Midbrain (tissue), 1 donor: ENCODE data around the gene CDK4.
"Not testable (repeated sequence)": the region's sequence is repeated elsewhere in the genome, so short reads cannot be mapped to it uniquely, and the experiment has no call there.

ENCODE experiments used
- DNase-seq: peaks from one replicate; lab custom pipeline; 2025; lab: John Stamatoyannopoulos, UW

The CDK4 gene

GRCh38 chr12:57751788-57752667 lies at the start of gene CDK4:
Gene CDK4 (minus strand): TSS chr12:57752310. CDS start chr12:57751717, 593 bp downstream.
- DNase-seq: peak; percentile 100

DNA sequence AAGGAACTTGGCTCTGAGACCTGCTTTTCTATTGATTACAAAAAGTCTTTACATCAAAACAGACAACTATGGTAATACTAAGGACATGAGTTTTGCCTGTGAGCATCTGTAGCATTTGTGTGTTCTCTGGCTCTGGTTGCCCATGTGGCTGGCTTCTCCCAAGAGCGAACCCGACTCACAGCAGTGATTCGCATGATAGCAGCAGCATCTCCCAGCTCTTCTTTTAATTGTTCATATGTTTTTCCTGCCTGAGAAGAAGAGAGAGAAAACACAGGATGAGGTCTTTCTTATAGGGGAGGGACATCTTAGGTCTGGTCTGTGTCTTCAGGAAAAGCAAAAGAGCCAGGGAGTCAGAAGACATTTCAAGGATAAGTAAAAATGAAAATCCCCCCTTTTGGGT lies 48.9 kb upstream of the CDK4 start:
- no peak for DNase-seq

DNA sequence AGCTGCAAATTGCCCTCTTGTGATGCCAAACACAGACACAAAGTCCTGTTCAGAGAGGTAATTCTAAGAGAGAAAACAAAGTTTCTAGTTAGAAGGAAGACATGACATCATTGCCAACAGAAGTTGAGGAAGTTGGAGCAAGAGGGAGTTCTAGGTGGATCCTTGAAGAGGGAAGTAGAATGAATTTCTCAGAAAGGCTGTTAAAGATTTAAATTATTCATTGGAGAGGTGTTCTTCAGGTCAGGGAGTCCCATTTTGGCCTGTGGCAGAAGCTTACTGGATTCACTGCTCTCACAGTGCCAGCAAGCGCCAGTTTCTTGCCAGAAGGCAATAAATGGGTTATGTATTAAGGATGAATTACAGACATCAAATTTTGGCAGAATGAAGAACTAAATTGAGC lies 45.8 kb upstream of the CDK4 start:
- no peak for DNase-seq

DNA sequence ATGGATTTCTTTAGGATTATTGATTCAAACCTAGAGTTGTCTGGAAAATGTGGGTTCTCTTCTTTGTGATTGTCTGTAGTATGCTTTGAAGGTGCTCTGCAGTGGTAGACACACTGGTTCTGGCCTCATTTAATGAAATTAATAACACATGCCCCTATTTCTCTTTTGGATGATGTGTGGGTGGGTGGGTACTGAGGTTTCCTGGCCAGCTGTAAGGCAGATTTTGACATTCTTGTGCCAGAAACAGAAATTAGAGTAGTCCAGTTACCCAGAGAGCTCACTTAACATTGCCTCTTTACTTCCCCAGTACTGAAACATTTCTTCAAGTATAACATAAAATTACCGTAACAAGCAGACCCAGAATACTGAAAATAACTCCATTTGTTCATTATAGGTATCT lies 44.9 kb upstream of the CDK4 start:
- DNase-seq: no peak

GRCh38 chr12:57795354-57795753 lies 43.2 kb upstream of the CDK4 start:
- DNase-seq: no peak

DNA sequence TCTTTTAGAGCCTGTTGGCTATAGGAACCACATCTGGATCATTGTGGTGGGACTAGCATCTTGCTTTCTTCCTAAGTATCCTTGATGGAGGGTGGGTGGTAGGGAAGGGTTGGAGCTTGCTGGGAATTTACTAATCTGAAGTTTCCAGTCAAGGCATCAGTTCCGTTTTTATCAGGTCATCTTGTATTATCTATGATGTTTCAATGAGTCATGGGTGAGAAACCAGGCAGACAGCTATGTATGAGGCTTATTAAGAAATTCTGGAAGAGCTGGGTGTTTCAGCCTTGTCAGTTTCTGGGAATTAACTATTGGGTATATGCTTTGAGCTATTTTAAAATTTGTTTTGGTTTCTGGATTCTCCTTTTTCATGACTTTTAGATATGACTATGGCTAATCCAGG lies 41.8 kb upstream of the CDK4 start:
- no peak for DNase-seq

GRCh38 chr12:57783861-57784260 lies 31.8 kb upstream of the CDK4 start:
- no peak for DNase-seq

DNA sequence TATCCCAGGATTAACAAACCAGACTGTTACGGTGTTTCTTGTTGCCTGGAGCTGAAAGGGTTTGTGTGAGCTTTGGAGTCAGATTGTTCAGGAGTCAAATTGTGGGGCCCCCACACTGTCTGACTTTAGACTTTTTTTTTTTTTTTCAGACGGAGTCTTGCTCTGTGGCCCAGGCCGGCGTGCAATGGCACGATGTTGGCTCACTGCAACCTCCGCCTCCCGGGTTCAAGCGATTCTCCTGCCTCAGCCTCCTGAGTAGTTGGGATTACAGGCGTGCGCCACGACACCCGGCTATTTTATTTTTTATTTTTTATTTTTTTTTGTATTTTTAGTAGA lies 31.3 kb upstream of the CDK4 start:
- DNase-seq: no peak

GRCh38 chr12:57782608-57783465 lies 30.7 kb upstream of the CDK4 start, which contains the start of gene TSFM:
Gene TSFM (plus strand): TSS chr12:57782787. CDS start chr12:57782802, 15 bp downstream.
- DNase-seq: peak; percentile 96

GRCh38 chr12:57782243-57782607 lies 30.1 kb upstream of the CDK4 start:
- DNase-seq: no peak

DNA sequence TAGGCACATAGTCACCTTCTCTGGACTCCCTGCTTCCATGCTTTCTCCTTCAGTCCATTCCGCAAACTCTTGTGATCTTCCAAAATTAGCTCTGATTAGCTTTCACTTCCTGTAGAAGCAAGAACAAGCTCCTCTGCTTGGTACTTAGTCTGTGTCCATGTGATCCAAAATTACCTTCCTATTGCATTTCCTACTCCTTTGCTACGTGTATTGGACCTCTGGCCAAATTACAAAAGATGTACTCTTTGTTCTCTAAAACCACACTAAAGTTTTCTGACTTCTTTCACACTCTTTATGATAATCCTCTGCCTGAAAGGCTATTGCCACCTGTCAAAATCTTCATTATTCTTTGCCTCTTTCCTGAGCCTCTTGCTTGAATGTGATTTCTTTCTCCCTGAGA lies 29.7 kb upstream of the CDK4 start:
- DNase-seq: no peak

- DNase-seq: no peak
These were observed 29.1 kb upstream of the CDK4 start for GRCh38 chr12:57781244-57781643.

- DNase-seq: no peak
These were observed 28.3 kb upstream of the CDK4 start for GRCh38 chr12:57780284-57780897.

- DNase-seq: no peak
These were observed 27.6 kb upstream of the CDK4 start for GRCh38 chr12:57779736-57780135.

DNA sequence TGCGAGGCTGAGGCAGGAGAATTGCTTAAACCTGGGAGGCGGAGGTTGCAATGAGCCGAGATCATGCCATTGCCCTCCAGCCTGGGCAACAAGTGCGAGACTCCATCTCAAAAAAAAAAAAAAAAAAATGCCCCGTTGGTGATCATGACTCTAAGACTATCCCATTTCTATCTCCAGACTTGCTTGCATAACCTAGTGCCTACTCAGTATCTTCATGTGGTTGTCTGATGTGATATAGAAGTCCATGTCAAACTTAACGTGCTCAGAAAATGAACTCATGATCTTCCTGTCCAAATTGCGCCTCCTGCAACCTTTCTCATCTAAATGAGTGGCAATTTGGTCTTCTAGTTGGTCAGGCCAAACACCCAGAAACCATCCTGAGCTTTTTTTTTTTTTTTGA lies 25.8 kb upstream of the CDK4 start:
- no peak for DNase-seq

- DNase-seq: no peak
These were observed 25.3 kb upstream of the CDK4 start for GRCh38 chr12:57777367-57777766.

- DNase-seq: no peak
These were observed 24.1 kb upstream of the CDK4 start for GRCh38 chr12:57776247-57776587.

DNA sequence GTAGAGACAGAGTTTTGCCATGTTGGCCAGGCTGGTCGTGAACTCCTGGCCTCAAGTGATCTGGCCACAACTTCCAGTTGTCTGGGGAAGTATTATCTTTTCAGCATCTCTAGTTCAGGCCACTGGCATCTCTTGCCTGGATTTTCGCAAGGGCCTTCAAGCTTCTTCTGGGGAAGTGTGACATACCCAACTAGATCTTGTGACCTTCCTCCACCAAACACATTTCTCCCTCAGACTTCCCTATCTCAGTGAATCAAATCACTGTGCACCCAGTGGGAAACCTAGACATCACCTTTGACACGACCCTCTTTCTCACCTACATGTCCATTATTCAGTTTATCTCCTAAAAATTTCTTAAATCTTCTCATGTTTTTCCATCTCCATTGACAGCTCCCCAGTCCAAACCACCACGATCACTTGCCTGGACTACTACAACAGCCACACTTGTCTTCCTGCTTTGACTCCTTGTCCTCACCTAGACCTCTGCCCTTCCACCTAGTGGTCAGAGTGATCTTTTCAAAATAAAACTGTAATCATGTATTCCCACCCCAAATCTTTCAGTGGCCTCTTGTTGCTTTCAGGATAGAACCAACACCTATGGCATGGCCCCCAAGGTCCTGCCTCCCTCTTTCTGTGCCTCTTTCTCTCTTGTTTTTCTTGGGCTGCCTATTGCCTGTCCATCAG lies 23.6 kb upstream of the CDK4 start:
- DNase-seq: no peak

DNA sequence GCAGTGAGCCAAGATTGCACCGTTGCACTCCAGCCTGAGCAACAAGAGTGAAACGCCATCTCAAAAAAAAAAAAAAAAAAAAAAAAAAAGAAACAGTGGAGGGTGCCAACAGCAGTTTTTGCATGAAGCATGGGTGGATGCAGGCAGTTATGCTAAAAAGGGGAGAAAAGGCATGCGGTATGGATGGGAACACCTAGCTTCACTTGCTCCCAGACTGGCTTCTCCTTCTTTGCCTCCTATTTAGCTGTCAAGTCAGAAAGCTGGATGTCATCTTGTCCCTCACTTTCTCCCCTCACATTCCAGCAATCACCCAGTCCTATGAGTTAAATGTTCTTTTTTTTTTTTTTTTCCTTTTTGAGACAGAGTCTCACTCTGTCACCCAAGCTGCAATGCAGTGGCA lies 22.9 kb upstream of the CDK4 start:
- no peak for DNase-seq

DNA sequence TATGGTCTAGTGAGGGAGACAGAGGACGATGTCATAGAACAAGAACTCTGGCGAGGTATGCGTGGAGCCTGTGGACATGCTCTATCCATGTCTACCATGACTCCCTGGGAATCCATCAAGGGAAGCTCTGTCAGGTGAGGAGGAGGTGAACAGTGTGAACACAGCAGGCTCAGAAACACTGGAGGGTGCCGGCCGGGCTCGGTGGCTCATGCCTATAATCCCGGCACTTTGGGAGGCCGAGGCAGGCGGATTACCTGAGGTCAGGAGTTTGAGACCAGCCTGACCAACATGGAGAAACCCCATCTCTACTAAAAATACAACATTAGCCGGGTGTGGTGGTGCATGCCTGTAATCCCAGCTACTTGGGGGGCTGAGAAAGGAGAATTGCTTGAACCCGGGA lies 22.5 kb upstream of the CDK4 start:
- not testable (repeated sequence) for DNase-seq

DNA sequence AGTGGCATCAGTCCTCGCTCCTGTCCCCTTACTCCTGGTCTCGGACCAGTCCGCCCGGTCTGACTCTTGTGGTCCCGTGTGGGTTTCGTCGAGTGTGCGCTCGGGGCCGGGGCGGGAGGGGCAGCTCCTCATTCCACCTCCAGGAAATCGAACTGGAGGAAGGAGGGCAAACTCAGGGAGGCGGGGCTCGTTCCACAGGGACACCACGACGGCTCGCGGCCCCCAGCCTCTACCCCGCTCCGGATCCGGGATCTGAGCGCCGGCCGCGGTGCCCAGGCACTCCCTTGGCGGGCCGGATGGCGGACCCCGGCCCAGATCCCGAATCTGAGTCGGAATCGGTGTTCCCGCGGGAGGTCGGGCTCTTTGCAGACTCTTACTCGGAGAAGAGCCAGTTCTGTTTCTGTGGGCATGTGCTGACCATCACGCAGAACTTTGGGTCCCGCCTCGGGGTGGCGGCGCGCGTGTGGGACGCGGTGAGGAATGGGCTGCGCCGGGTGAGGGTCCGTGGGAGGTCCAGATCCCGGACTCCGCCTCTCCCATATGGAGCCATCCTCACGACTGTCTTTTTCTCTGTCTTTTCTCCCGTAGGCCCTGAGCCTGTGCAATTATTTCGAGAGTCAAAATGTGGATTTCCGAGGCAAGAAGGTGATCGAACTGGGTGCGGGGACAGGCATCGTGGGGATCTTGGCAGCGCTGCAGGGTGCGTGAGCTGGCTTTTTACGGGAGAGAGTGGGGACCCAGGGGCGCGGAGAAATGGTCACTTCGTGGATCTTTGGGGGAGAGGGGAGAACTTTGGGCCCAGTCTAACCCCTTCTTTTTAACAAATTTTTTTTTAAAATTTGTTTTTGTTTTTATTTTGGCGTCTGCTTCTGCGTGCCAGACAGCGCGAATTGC lies 20.6 kb upstream of the CDK4 start, which contains the start of gene EEF1AKMT3:
EEF1AKMT3 (plus strand) TSS at position 186 of the 894 bp plus-strand sequence; CDS start at position 297, 111 bp downstream.
- DNase-seq: peak; percentile 54
